Measurements from ENCODE around the gene ZNF574.

ZNF574 gene

DNA sequence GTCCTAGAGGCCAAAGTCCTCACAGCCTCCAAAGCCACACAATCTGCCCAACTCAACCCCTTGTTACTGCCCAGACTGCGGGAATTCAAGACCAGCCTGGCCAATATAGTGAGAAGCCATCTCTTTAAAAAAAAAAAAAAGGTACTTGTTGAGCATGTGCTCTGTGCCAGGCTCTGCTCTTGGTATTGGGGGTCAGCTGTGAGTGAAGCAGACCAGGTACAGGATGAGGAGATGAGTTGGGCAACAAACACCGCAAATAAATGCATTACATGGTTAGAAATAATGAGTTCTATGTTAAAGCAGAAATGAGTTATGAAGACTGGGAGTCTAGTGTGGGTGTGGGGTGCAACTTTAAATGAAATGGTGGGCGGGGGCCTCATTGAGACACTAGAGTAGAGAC is 15.8 kb upstream of the ZNF574 start:
- DNase-seq, result no peak

DNA sequence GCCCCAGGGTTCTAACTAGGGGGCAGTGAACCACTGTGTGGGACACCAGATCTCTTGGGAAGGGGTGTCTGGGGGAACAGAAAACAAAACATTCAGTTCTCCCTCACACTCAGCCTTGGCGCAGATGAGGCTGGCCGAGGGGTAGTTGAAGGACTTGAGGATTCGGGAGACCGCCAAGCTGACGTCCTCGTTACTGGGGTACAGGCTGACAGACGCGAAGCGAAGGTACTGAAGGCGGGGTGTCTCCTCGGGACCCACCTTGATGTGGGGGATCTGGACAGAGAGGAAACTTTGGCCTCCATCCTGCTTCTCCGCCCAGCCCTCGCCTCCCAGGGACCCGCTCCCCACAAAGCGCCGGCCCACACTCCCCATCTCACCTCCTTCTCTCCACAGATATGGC is 13.6 kb upstream of the ZNF574 start:
- no peak for DNase-seq

GRCh38 chr19:42064432-42064831 is 11.5 kb upstream of the ZNF574 start:
- DNase-seq, result no peak

DNA sequence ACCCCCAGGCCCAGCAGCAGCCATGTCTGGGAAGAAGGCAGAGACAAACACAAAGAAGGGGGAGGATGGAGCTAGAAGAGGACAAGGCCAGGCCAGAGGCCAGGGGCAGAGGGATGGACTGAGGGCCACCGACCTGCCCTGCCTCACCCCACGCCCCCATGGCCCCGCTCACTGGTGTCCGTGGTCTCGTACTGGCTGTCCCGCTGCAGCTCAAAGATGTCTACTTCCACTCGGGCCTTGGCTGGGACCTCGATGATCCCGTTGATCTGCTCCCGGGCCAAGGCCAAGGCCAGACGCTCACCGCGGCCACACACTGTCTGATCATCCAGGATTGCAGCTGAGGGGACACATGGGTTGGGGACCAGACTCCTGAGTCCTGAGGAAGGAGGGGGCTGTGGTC is 10.9 kb upstream of the ZNF574 start:
- DNase-seq, result no peak

GRCh38 chr19:42065511-42065910 is 10.5 kb upstream of the ZNF574 start:
- no peak for DNase-seq

GRCh38 chr19:42066075-42066754 is 9.8 kb upstream of the ZNF574 start:
- DNase-seq, result no peak

DNA sequence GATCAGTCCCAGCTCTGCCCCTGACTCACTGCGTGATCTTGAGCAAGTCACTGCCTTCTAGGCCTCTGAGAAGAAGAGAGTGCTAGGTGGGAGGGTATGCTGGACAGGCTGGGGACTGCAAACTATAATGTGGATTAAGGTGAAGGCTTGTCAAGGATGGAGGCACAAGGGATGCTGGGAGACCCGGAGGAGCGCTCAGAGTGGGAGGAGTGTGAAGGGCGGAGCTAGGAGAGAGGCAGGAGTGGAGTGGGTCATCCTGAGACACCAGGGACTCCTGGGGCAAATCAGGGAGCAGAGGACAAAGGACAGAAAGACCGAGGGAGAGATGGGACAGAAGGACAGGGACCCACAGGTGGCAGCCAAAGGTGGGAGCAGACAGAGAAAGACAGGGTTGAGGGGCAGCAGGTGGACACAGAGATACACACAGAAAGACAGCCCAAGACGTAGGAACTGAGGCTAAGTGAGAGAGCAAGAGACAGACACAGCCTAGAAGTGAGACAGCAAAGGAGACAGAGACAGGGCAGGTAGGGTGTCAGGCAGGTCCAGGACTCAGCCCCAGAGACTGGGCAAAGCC is 8.6 kb upstream of the ZNF574 start:
- no peak for DNase-seq

- DNase-seq, result no peak
Measured at GRCh38 chr19:42068361-42068755, 7.6 kb upstream of the ZNF574 start.

DNA sequence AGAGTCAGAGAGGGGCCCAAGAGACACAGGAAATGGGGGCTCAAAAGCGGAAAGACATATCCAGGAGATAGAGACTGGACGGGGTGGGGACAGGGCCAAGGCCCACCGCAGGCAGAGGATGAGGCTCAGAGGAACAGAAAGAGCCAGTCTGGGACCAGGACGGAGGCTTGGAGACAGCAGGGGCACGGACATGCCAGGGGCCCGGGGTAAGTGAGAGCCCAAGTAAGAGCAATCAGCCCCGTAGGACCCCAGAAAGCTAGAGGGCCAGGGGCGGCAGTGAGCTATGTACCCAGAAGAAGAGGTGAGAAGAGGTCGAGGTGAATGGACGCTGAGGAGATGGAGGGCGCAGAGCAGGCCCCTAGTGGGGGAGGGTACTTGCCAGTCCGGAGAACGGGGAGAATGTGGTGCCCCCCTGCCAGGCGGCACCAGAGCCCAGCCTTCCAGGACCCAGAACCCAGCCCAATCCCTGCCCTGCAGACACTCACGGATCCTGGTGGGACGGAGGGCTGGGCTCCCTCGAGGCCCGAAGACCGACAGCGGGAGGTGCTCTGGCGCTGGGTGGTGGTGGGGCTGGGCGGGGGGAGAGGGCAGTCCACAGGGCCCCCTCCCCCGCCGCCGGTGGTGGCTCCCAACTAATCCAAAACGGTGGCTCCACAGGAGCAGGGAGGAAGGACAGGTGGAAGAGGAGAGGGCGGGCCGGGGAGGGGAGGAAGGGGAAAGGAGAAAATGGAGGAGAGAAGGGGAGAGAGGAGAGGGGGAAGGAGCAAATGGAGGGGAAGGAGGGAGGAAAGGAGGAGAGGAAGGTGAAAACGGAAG is 7.0 kb upstream of the ZNF574 start:
- DNase-seq, result no peak

GRCh38 chr19:42069619-42070351 is 6.2 kb upstream of the ZNF574 start, which contains the start of gene GRIK5:
Gene GRIK5 (minus strand): TSS chr19:42070206. CDS start chr19:42065770, 4,436 bp downstream.
- DNase-seq, result no peak

GRCh38 chr19:42071247-42071646 is 4.7 kb upstream of the ZNF574 start:
- DNase-seq, result no peak

- DNase-seq, result no peak
Measured at GRCh38 chr19:42074513-42075363, 1.2 kb upstream of the ZNF574 start.

DNA sequence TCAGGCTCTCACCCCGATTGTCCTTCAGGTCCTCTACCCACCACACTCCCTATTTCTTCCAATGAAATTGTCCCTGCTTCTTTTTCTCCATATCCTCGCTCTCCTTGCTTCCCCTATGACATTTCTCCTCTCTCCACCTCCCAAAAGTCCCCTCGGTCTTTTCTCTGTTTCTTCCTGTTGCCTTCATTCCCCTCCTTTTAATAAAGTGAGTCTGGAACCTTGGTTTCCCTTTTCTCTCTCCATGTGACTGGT is 676 bp upstream of the ZNF574 start:
- no peak for DNase-seq

DNA sequence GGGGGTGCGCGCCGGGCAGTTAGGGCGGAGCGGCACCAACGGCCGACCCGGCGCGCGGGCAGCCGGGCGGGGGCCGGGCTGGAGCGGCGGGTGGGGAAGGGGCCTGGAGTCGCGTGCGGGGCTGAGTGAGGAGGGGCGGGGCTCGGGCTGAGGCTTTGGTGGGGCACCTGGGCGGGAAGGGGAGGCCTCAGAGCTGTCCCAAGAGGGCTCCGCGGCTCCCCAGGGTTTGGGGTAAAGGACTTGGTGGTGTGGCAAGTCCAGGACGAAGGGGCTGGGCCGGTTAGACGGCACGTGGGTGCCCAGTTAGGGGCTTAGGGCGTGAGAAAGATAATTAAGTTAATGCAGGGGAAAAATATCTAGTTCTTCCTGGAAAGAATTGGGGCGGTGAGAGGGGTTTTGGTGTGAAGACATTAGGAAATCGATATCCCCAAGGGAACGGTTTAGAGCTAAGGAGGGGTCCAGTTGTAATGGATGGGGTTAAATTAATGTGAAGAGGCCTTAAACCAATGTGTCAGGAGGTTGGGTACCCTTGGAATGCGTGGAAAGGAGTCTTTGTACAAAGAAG is 496 bp downstream of the ZNF574 start:
- DNase-seq, result peak; percentile 39

GRCh38 chr19:42078058-42078457 is 2.1 kb downstream of the ZNF574 start:
- no peak for DNase-seq

DNA sequence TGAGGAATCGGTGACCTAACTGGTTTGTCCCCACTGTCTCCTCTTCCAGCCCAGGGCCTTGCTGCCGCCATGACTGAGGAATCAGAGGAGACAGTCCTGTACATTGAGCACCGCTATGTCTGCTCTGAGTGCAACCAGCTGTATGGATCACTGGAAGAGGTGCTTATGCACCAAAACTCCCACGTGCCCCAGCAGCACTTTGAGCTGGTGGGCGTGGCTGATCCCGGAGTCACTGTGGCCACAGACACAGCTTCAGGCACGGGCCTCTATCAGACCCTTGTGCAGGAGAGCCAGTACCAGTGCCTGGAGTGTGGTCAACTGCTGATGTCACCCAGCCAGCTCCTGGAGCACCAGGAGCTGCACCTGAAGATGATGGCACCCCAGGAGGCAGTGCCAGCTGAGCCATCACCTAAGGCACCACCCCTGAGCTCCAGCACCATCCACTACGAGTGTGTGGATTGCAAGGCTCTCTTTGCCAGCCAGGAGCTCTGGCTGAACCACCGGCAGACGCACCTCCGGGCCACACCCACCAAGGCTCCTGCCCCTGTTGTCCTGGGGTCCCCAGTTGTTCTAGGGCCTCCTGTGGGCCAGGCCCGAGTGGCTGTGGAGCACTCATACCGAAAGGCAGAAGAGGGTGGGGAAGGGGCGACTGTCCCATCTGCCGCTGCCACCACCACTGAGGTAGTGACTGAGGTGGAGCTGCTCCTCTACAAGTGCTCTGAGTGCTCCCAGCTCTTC is 2.7 kb downstream of the ZNF574 start:
- no peak for DNase-seq

- DNase-seq, result no peak
Measured at GRCh38 chr19:42079276-42079669, 3.3 kb downstream of the ZNF574 start.

- no peak for DNase-seq
Measured at GRCh38 chr19:42079886-42080763, 4.2 kb downstream of the ZNF574 start.

- no peak for DNase-seq
Measured at GRCh38 chr19:42080764-42081375, 4.9 kb downstream of the ZNF574 start.

- no peak for DNase-seq
Measured at GRCh38 chr19:42081584-42082203, 5.7 kb downstream of the ZNF574 start.
